Ovary (tissue), 3 donors: ENCODE data around the gene OXTR.

Experiments used
- CTCF ChIP-seq, 3 donors: fragments of 450-650 bp in 2 of 3; fragments of 200-600 bp in 1 of 3; IDR thresholded peaks; one replicate each; pipeline versions ENCODE4 v1.5.1 to v1.8.0; 2016 to 2022; ENCODE audit warnings: antibody characterized with exemption in 3 of 3, mild to moderate bottlenecking in 1 of 3
- POLR2A ChIP-seq: fragments of 450-650 bp; IDR thresholded peaks from one replicate; pipeline ENCODE4 v1.6.1; 2017; ENCODE audit warnings: antibody characterized with exemption, mild to moderate bottlenecking, moderate library complexity
- donor health status: DM: no; HTN: no; CAD: no.

GRCh38 chr3:8757551-8758518 is 11.6 kb downstream of the OXTR start:
- TF ChIP-seq CTCF (IDR thresholded peaks at IDR 0.05): no peak
- TF ChIP-seq POLR2A: no peak
